ENCODE results near the gene MAIP1. TPM values are rescaled to one million over a fixed set of nuclear protein-coding genes. Genes with fewer than 3 reads are reported as not detected.

The MAIP1 gene
- total and polyA plus RNA-seq, 9 of the 15 experiments (the other 6 are each of a cell fraction or from before 2014, with no cell fraction given): 3.6 to 30.0 (median 24.5) TPM

- TF ChIP-seq XRCC5 (IDR thresholded peaks at IDR 0.05; ENCODE audit: low read depth, low read length) (no peak), ELK1 (CRISPR knock-in tag; IDR thresholded peaks at IDR 0.05) (no peak), HMGN3 (IDR thresholded peaks at IDR 0.05; ENCODE audit: borderline replicate concordance, extremely low read depth, insufficient read length, low read depth, low read length) (peak; percentile 87), ZNF143 (CRISPR knock-in tag; IDR thresholded peaks at IDR 0.05) (no peak), ZNF444 (CRISPR knock-in tag; IDR thresholded peaks at IDR 0.05) (no peak), ZEB2 (IDR thresholded peaks at IDR 0.05) (no peak), CEBPG (CRISPR knock-in tag; IDR thresholded peaks at IDR 0.05) (no peak), CEBPG (tag; conservative IDR thresholded peaks at IDR 0.05 in 1 of 2, IDR thresholded peaks at IDR 0.05 in 1 of 2) (no peak), KHSRP (IDR thresholded peaks at IDR 0.05) (no peak), SAP30 (IDR thresholded peaks at IDR 0.05; ENCODE audit: borderline replicate concordance, insufficient read depth, low read depth, low read length, poor library complexity, severe bottlenecking) (peak; percentile 69), NR1H2 (CRISPR knock-in tag; IDR thresholded peaks at IDR 0.05) (no peak), CBFA2T2 (conservative IDR thresholded peaks at IDR 0.05) (no peak), ZNF518B (CRISPR knock-in tag; IDR thresholded peaks at IDR 0.05) (no peak), GATA2 (CRISPR knock-in tag; IDR thresholded peaks at IDR 0.05) (no peak), POLR2H (tag; IDR thresholded peaks at IDR 0.05; ENCODE audit: low read depth) (0 out of 2 replicates have a peak, but pooled peaks have one; percentile 64), KLF13 (tag; IDR thresholded peaks at IDR 0.05; ENCODE audit: borderline replicate concordance, low read depth) (no peak), ZNF174 (CRISPR knock-in tag; IDR thresholded peaks at IDR 0.05) (no peak), KLF6 (CRISPR knock-in tag; IDR thresholded peaks at IDR 0.05; ENCODE audit: borderline replicate concordance) (no peak), RBM39 (optimal IDR thresholded peaks at IDR 0.05; ENCODE audit: low read depth, low read length) (no peak), POLR3A (IDR thresholded peaks at IDR 0.05; ENCODE audit: borderline replicate concordance, extremely low read depth, insufficient read depth, insufficient read length) (no peak), ZNF780A (CRISPR knock-in tag; IDR thresholded peaks at IDR 0.05) (no peak), L3MBTL2 (IDR thresholded peaks at IDR 0.05) (peak; percentile 69), ZBTB12 (CRISPR knock-in tag; IDR thresholded peaks at IDR 0.05) (peak; percentile 84)
Observed at GRCh38 chr2:199911052-199911876, 44.1 kb upstream of the MAIP1 start, which contains the start of gene C2orf69 (continued).

Measured in K562 (cell line).